ENCODE results near the gene PSMG4. TPM values are rescaled to one million over a fixed set of nuclear protein-coding genes. Genes with fewer than 3 reads are reported as not detected.

PSMG4 gene
- total and polyA plus RNA-seq, 9 of the 15 experiments (the other 6 are each of a cell fraction or from before 2014, with no cell fraction given): 12.9 to 185 (median 52.0) TPM

DNA sequence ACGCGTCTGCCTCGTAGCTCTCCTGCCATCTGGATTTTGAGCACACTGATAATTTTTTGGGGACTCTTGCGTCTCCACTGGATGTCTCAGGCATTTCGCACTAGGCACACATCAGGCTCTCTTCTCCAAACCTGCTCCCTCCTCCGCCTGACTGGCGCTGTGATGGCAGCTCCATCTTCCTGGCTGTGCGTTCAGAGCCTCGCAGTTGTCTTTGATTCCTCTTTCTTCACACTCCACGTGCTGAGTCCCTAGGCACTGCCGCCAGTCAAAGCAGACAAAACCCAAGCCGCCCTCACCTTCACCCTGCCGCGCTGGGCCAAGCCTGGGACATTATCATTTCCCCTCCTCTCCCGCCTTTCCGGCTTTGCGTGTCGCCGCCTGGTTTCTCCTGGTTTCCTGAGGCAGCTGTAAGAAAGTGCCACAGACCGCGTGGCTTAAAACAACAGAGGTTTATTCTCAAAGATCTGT lies 778 bp downstream of the PSMG4 start (continued):
- TF ChIP-seq MNT (conservative IDR thresholded peaks at IDR 0.05) (peak; percentile 81 to 83), STAG1 (CRISPR knock-in tag; IDR thresholded peaks at IDR 0.05; ENCODE audit: borderline replicate concordance) (peak; percentile 21; the same call in 1 of the 2 replicates), CBX3 (IDR thresholded peaks at IDR 0.05; ENCODE audit: borderline replicate concordance in 1 of 2, low read length in 2 of 2) (0 out of 3 replicates have a peak, but pooled peaks of 1 of the 2 experiments have one; percentile 21), YY1 (IDR thresholded peaks at IDR 0.05; ENCODE audit: borderline replicate concordance in 1 of 3, control insufficient read depth in 1 of 3, extremely low read depth in 1 of 3, insufficient read depth in 3 of 3, insufficient read length in 1 of 3, insufficient replicate concordance in 2 of 3, low read depth in 1 of 3, low read length in 2 of 3) (peak in 1 of 3 experiments; percentile 51), BHLHE40 (IDR thresholded peaks at IDR 0.05; ENCODE audit: low read length) (no peak), ZKSCAN1 (IDR thresholded peaks at IDR 0.05; ENCODE audit: low read depth, low read length) (peak; percentile 74), L3MBTL2 (IDR thresholded peaks at IDR 0.05) (peak; percentile 69), TOE1 (IDR thresholded peaks at IDR 0.05; ENCODE audit: borderline replicate concordance) (0 out of 2 replicates have a peak, but pooled peaks have one; percentile 36), TOE1 (CRISPR knock-in tag; IDR thresholded peaks at IDR 0.05; ENCODE audit: borderline replicate concordance, low read depth) (no peak), CREB1 (IDR thresholded peaks at IDR 0.05) (no peak), CREB1 (CRISPR knock-in tag; IDR thresholded peaks at IDR 0.05) (peak; percentile 45; the same call in 1 of the 2 replicates), ZNF395 (CRISPR knock-in tag; IDR thresholded peaks at IDR 0.05) (0 out of 2 replicates have a peak, but pooled peaks have one; percentile 17), ZNF436 (CRISPR knock-in tag; IDR thresholded peaks at IDR 0.05) (no peak), ZNF175 (CRISPR knock-in tag; IDR thresholded peaks at IDR 0.05; ENCODE audit: low read depth) (peak; percentile 52; the same call in 1 of the 2 replicates), CREM (IDR thresholded peaks at IDR 0.05; ENCODE audit: low read depth) (peak; percentile 2; the same call in 1 of the 2 replicates), ELF2 (CRISPR knock-in tag; IDR thresholded peaks at IDR 0.05) (0 out of 2 replicates have a peak, but pooled peaks have one; percentile 10), SMARCA4 (IDR thresholded peaks at IDR 0.05) (peak; percentile 63)
- TF ChIP-seq, protein P1, sequence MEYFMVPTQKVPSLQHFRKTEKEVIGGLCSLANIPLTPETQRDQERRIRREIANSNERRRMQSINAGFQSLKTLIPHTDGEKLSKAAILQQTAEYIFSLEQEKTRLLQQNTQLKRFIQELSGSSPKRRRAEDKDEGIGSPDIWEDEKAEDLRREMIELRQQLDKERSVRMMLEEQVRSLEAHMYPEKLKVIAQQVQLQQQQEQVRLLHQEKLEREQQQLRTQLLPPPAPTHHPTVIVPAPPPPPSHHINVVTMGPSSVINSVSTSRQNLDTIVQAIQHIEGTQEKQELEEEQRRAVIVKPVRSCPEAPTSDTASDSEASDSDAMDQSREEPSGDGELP (CRISPR knock-in tag; IDR thresholded peaks at IDR 0.05; ENCODE audit: borderline replicate concordance): peak; percentile 47
- TF ChIP-seq, protein P2, sequence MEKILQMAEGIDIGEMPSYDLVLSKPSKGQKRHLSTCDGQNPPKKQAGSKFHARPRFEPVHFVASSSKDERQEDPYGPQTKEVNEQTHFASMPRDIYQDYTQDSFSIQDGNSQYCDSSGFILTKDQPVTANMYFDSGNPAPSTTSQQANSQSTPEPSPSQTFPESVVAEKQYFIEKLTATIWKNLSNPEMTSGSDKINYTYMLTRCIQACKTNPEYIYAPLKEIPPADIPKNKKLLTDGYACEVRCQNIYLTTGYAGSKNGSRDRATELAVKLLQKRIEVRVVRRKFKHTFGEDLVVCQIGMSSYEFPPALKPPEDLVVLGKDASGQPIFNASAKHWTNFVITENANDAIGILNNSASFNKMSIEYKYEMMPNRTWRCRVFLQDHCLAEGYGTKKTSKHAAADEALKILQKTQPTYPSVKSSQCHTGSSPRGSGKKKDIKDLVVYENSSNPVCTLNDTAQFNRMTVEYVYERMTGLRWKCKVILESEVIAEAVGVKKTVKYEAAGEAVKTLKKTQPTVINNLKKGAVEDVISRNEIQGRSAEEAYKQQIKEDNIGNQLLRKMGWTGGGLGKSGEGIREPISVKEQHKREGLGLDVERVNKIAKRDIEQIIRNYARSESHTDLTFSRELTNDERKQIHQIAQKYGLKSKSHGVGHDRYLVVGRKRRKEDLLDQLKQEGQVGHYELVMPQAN (IDR thresholded peaks at IDR 0.05; ENCODE audit: borderline replicate concordance): peak; percentile 85; the same call in 1 of the 2 replicates
- TF ChIP-seq, protein P3, sequence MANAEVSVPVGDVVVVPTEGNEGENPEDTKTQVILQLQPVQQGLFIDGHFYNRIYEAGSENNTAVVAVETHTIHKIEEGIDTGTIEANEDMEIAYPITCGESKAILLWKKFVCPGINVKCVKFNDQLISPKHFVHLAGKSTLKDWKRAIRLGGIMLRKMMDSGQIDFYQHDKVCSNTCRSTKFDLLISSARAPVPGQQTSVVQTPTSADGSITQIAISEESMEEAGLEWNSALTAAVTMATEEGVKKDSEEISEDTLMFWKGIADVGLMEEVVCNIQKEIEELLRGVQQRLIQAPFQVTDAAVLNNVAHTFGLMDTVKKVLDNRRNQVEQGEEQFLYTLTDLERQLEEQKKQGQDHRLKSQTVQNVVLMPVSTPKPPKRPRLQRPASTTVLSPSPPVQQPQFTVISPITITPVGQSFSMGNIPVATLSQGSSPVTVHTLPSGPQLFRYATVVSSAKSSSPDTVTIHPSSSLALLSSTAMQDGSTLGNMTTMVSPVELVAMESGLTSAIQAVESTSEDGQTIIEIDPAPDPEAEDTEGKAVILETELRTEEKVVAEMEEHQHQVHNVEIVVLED (CRISPR knock-in tag; IDR thresholded peaks at IDR 0.05): no peak
